Endothelial cell of umbilical vein (primary cell): Measurements from ENCODE around the gene PERM1. TPM values are rescaled to one million over a fixed set of nuclear protein-coding genes. Genes with fewer than 3 reads are reported as not detected.

Experiments used
- BruUV-seq: library from RNA; stranded (reverse); fragments of 400-500 nt; replicated peaks from 2 replicates; lab custom pipeline; 2021; lab: Mats Ljungman, UMichigan
- CTCF ChIA-PET: fragments of 300-600, 350-600 bp; sonication (Branson Sonifier 250); formaldehyde crosslinking; loops from one replicate; lab custom pipeline; 2021; ENCODE audit warnings: antibody characterized with exemption, inconsistent platforms; lab: Charles Lee
- POLR2A ChIA-PET: fragments of 300-600, 350-600 bp; sonication (Branson Sonifier 250); formaldehyde crosslinking; loops from one replicate; lab custom pipeline; 2021; ENCODE audit warnings: antibody characterized with exemption, inconsistent platforms; lab: Charles Lee
- DNase-seq: peaks from one replicate; pipeline ENCODE4 v3.0.0-alpha.2; 2011; ENCODE audit warnings: low read depth, low spot score
- FAIRE-seq: peaks from 2 replicates; lab custom pipeline; 2011; peaks lifted over from hg19 to GRCh38; lab: Jason Lieb, UNC
- H2AFZ ChIP-seq: 2 replicates; pipeline ENCODE4 v1.6.0; 2012; ENCODE audit warnings: low read depth, low read length, control low read depth, inconsistent platforms
- H3K27ac ChIP-seq: 2 replicates; pipeline ENCODE4 v1.5.1; 2011; ENCODE audit warnings: low read depth, mild to moderate bottlenecking, control low read depth, low read length, moderate library complexity; ENCODE audit not compliant: insufficient read depth
- H3K27me3 ChIP-seq, 2 experiments: 2 replicates each; pipeline versions ENCODE4 v1.6.0 to v1.6.1; 2011; ENCODE audit warnings: low read length in 2 of 2, mixed read lengths in 1 of 2; ENCODE audit not compliant: control insufficient read depth in 2 of 2, insufficient read depth in 2 of 2
- H3K36me3 ChIP-seq, 2 experiments: 2 replicates in 1 of 2; 3 replicates in 1 of 2; pipeline ENCODE4 v1.5.1; 2011; ENCODE audit warnings: low read length in 2 of 2, mild to moderate bottlenecking in 1 of 2, moderate library complexity in 1 of 2; ENCODE audit not compliant: control insufficient read depth in 2 of 2, insufficient read depth in 2 of 2; ENCODE audit errors: extremely low read depth in 1 of 2
- H3K4me1 ChIP-seq: 3 replicates; pipeline ENCODE4 v1.5.1; 2011; ENCODE audit warnings: mild to moderate bottlenecking, low read length; ENCODE audit not compliant: control insufficient read depth, insufficient read depth; ENCODE audit errors: extremely low read depth
- H3K4me2 ChIP-seq: 2 replicates; pipeline ENCODE4 v1.6.1; 2011; ENCODE audit warnings: low read length, control low read depth, mixed read lengths; ENCODE audit not compliant: insufficient read depth
- H3K4me3 ChIP-seq, 3 experiments: fragments of 200-600 bp in 1 of 3; sonication (generic), shearing (Covaris generic) in 1 of 3; replicated peaks in 1 of 3; 2 replicates each; pipeline ENCODE4 v1.5.1; 2011 to 2016; ENCODE audit warnings: control low read depth in 3 of 3, low read length in 3 of 3, mild to moderate bottlenecking in 2 of 3, inconsistent platforms in 1 of 3, low read depth in 1 of 3, moderate library complexity in 1 of 3; ENCODE audit not compliant: insufficient read depth in 1 of 3
- H3K79me2 ChIP-seq: 2 replicates; pipeline ENCODE4 v1.6.0; 2012; ENCODE audit warnings: low read length, inconsistent platforms; ENCODE audit not compliant: control insufficient read depth, insufficient read depth
- H3K9ac ChIP-seq: replicated peaks from 2 replicates; pipeline ENCODE3; 2011; ENCODE audit warnings: low read length, control low read depth; ENCODE audit not compliant: insufficient read depth; ENCODE audit errors: extremely low read depth
- H3K9me1 ChIP-seq: replicated peaks from 3 replicates; pipeline ENCODE4 v1.6.0; 2011; ENCODE audit warnings: mild to moderate bottlenecking, low read length; ENCODE audit not compliant: control insufficient read depth, insufficient read depth; ENCODE audit errors: extremely low read depth
- H3K9me3 ChIP-seq: replicated peaks from 2 replicates; pipeline ENCODE4 v1.5.1; 2012; ENCODE audit warnings: low read length, inconsistent platforms; ENCODE audit not compliant: control insufficient read depth, insufficient read depth
- H4K20me1 ChIP-seq: replicated peaks from 2 replicates; pipeline ENCODE3; 2011; ENCODE audit warnings: mild to moderate bottlenecking, low read length; ENCODE audit not compliant: control insufficient read depth, insufficient read depth; ENCODE audit errors: extremely low read depth
- EZH2 ChIP-seq: IDR thresholded peaks from 2 replicates; pipeline ENCODE4 v1.6.1; 2012; ENCODE audit warnings: borderline replicate concordance, low read depth, mild to moderate bottlenecking, moderate library complexity, low read length, inconsistent platforms; ENCODE audit not compliant: severe bottlenecking
- FOS ChIP-seq: IDR thresholded peaks from 2 replicates; pipeline ENCODE4 v1.6.1; 2011; ENCODE audit warnings: mild to moderate bottlenecking, low read length, moderate library complexity, borderline replicate concordance; ENCODE audit not compliant: insufficient read depth
- GATA2 ChIP-seq: IDR thresholded peaks from 2 replicates; pipeline ENCODE4 v1.7.0; 2011; ENCODE audit warnings: low read depth, mild to moderate bottlenecking, moderate library complexity, mixed read lengths, low read length; ENCODE audit not compliant: insufficient read length, insufficient read depth
- JUN ChIP-seq: IDR thresholded peaks from 2 replicates; pipeline ENCODE4 v1.6.1; 2011; ENCODE audit warnings: borderline replicate concordance, low read depth; ENCODE audit not compliant: insufficient read length, insufficient read depth
- MYC ChIP-seq: IDR thresholded peaks from one replicate; pipeline ENCODE4 v1.6.1; 2011; ENCODE audit warnings: mild to moderate bottlenecking, low read depth, low read length
- POLR2A ChIP-seq: IDR thresholded peaks from 2 replicates; pipeline ENCODE4 v1.6.1; 2012; ENCODE audit warnings: low read depth, mild to moderate bottlenecking, control low read depth, low read length
- POLR2AphosphoS5 ChIP-seq: IDR thresholded peaks from 2 replicates; pipeline ENCODE4 v1.6.1; 2012; ENCODE audit warnings: low read depth, mild to moderate bottlenecking, control low read depth, low read length, moderate library complexity; ENCODE audit not compliant: insufficient read depth
- dilution Hi-C: fragments of 300-500 bp; cut with MboI; formaldehyde crosslinking; loops from one replicate; pipeline ENCODE4 v1.15.0; 2019; ENCODE audit warnings: low sequenced_read_pairs; ENCODE audit not compliant: extremely low pct_ligation_motif_present
- intact Hi-C: fragments of 100-400 bp; cut with micrococcal nuclease; formaldehyde crosslinking; loops from one replicate; pipeline ENCODE4 v1.10.0; 2022
- polyA plus RNA-seq, 4 experiments: library from polyadenylated mRNA; depleted of rRNA in 3 of 4; stranded (reverse) in 3 of 4; unstranded in 1 of 4; fragments of >200 nt; gene quantifications; 2 replicates each; pipeline versions ENCODE4 v1.2.1 to v1.2.3, GENCODE V29; 2011 to 2012; ENCODE audit warnings: missing spikeins in 1 of 4
- total RNA-seq: library from RNA; stranded (reverse); gene quantifications from 2 replicates; pipeline ENCODE4 v1.2.3, GENCODE V29; 2021
- TF ChIP-seq, protein P1 (sequence below): IDR thresholded peaks from 2 replicates; pipeline ENCODE4 v1.6.1; 2011; ENCODE audit not compliant: insufficient read depth, insufficient read length
- TF ChIP-seq, protein P2 (sequence below), 2 donors: IDR thresholded peaks; 1 replicate in 1 of 2; 2 replicates in 1 of 2; pipeline ENCODE4 v1.5.1; 2011; ENCODE audit warnings: low read length in 2 of 2, mild to moderate bottlenecking in 2 of 2, moderate library complexity in 2 of 2, control low read depth in 1 of 2, inconsistent platforms in 1 of 2, low read depth in 1 of 2; ENCODE audit not compliant: insufficient read depth in 1 of 2; ENCODE audit errors: extremely low read depth in 1 of 2

The PERM1 gene
- total and polyA plus RNA-seq, 2 donors (not counting 3 experiments of a cell fraction or from before 2014, with no cell fraction given) = not detected

DNA sequence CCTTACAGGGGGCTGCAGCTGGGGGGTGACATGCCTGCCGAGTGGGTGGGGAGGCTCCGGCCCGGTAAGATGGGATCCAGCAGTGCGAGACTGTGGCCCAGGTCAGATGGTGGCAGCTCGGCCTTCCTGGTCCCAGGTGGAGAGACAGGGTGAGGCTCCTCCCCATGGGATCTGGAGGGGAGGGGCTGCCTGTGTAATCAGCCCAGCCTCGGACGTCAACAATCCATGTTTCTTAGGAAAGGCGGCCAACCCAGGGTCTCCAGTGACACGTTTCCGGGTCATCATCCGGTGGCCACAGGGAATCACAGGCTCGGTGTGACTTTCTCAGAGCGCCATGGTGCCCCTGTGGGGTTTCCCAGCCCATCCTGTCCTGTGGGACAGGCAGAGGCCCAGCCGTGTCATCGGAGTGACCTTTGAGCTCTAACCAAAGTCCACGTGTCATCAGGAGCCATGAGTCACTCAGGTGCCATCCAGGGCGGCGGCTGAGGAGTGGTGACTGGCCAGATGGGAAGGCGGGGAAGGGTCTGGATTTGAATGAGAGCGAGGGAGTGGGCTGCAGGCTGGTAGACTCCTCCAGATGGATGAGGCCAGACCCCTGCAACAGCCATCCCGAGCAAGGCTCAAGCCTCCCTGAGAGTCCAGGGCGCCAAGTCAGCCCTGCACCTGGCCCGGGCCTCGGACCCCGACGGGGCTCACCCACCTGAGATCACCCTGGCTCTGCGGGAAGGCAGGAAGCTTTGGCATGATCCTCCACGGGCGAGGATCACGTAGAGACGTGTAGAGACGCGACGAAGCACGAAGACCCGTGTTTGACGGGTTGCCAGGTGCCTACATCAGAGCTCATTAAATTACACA lies 24.6 kb upstream of the PERM1 start:
- POLR2A ChIA-PET = no interaction called here

More for the DNA sequence above, 24.6 kb upstream of the PERM1 start:
- Histone ChIP-seq H2AFZ (no peak overlapping the region), H3K27me3 (no peaks in the 10 kb centered on the region), H3K4me1 (peaks cover 12% of the 10 kb centered on the region), H3K27ac (no peak overlapping the region), H4K20me1 (no peaks in the 10 kb centered on the region), H3K4me2 (no peak overlapping the region), H3K36me3 (no peaks in the 10 kb centered on the region), H3K9me3 (no peaks in the 10 kb centered on the region), H3K9ac (no peak overlapping the region), H3K79me2 (no peaks in the 10 kb centered on the region), H3K9me1 (no peaks in the 10 kb centered on the region), H3K4me3 (no peak overlapping the region)
- TF ChIP-seq JUN = no peak
- TF ChIP-seq EZH2 = no peak
- TF ChIP-seq, protein P1, sequence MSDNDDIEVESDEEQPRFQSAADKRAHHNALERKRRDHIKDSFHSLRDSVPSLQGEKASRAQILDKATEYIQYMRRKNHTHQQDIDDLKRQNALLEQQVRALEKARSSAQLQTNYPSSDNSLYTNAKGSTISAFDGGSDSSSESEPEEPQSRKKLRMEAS = no peak
- no peak for TF ChIP-seq GATA2
- TF ChIP-seq POLR2AphosphoS5 = no peak
- no peak for TF ChIP-seq FOS
- no peak for TF ChIP-seq MYC
- TF ChIP-seq, protein P2, sequence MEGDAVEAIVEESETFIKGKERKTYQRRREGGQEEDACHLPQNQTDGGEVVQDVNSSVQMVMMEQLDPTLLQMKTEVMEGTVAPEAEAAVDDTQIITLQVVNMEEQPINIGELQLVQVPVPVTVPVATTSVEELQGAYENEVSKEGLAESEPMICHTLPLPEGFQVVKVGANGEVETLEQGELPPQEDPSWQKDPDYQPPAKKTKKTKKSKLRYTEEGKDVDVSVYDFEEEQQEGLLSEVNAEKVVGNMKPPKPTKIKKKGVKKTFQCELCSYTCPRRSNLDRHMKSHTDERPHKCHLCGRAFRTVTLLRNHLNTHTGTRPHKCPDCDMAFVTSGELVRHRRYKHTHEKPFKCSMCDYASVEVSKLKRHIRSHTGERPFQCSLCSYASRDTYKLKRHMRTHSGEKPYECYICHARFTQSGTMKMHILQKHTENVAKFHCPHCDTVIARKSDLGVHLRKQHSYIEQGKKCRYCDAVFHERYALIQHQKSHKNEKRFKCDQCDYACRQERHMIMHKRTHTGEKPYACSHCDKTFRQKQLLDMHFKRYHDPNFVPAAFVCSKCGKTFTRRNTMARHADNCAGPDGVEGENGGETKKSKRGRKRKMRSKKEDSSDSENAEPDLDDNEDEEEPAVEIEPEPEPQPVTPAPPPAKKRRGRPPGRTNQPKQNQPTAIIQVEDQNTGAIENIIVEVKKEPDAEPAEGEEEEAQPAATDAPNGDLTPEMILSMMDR (IDR thresholded peaks at IDR 0.05; ENCODE audit: extremely low read depth in 1 of 2, insufficient read depth in 1 of 2, low read depth in 1 of 2, low read length in 2 of 2) = no peak
- TF ChIP-seq POLR2A = no peak
- FAIRE-seq (no peak), DNase-seq (no peak)
- no TSS peak for BruUV-seq
- intact Hi-C loops (no loop called here), dilution Hi-C loops (no loop called here)
- CTCF ChIA-PET = interaction anchor here (0.6 kb wide), 1 partner anchor 24 kb away, joined by 3 read pairs; no protein-coding TSS in a partner anchor
